Lung (tissue), 12 donors: ENCODE results near the gene PLPP7. TPM values are rescaled to one million over a fixed set of nuclear protein-coding genes. Genes with fewer than 3 reads are reported as not detected.
A peak's percentile ranks its signal among the peaks of the same experiment; 100 is the strongest.

ENCODE experiments used
- ATAC-seq: fragments of 200-7000 bp; cut with Tn5 transposase; one replicate; pipeline ENCODE4 v1.9.1; 2020; ENCODE audit warnings: moderate number of reproducible peaks; ENCODE audit not compliant: insufficient read depth, low FRiP score
- DNase-seq, 3 donors: peaks; one replicate each; pipeline ENCODE4 v3.0.0-alpha.2; 2013 to 2017
- H3K27ac ChIP-seq, 2 donors: one replicate each; pipeline ENCODE4 v1.5.1; 2013; ENCODE audit warnings: mild to moderate bottlenecking in 2 of 2, moderate library complexity in 2 of 2, control low read depth in 1 of 2, inconsistent platforms in 1 of 2, low read depth in 1 of 2, low read length in 1 of 2
- H3K27me3 ChIP-seq, 3 donors: one replicate each; pipeline ENCODE4 v1.5.1; 2013; ENCODE audit warnings: low read length in 2 of 3; ENCODE audit not compliant: control insufficient read depth in 3 of 3, insufficient read depth in 3 of 3
- H3K36me3 ChIP-seq, 4 donors: one replicate each; pipeline ENCODE4 v1.5.1; 2013; ENCODE audit warnings: low read length in 4 of 4, mild to moderate bottlenecking in 1 of 4, moderate library complexity in 1 of 4; ENCODE audit not compliant: control insufficient read depth in 4 of 4, insufficient read depth in 4 of 4
- H3K4me1 ChIP-seq, 5 donors: one replicate each; pipeline ENCODE4 v1.5.1; 2013; ENCODE audit warnings: low read length in 5 of 5, mild to moderate bottlenecking in 2 of 5, moderate library complexity in 1 of 5; ENCODE audit not compliant: control insufficient read depth in 5 of 5, insufficient read depth in 5 of 5
- H3K4me3 ChIP-seq: one replicate; pipeline ENCODE4 v1.5.1; 2013; ENCODE audit warnings: mild to moderate bottlenecking, control low read depth, moderate library complexity
- H3K9ac ChIP-seq, 2 donors: one replicate each; pipeline ENCODE4 v1.5.1; 2013; ENCODE audit warnings: low read length in 2 of 2, control low read depth in 1 of 2; ENCODE audit not compliant: insufficient read depth in 1 of 2
- H3K9me3 ChIP-seq, 4 donors: one replicate each; pipeline ENCODE4 v1.5.1; 2013; ENCODE audit warnings: low read length in 3 of 4, mild to moderate bottlenecking in 1 of 4, moderate library complexity in 1 of 4; ENCODE audit not compliant: control insufficient read depth in 4 of 4, insufficient read depth in 3 of 4
- WGBS, 2 donors: extraction: QIAGEN DNeasy Blood & Tissue Kit; methylation state at CpG; one replicate each; pipeline ENCODE4 v1.1.7; 2013; 5-methylcytosine and 5-hydroxymethylcytosine counted together
- polyA plus RNA-seq, 2 donors: library from polyadenylated mRNA; stranded (reverse); fragments of 200-250 nt; gene quantifications; one replicate each; pipeline ENCODE4 v1.2.1, GENCODE V29; 2013
- total RNA-seq, 2 donors: library from RNA; depleted of rRNA in 1 of 2; stranded (reverse); fragments of >200 nt in 1 of 2; gene quantifications; one replicate each; pipeline ENCODE4 v1.2.1, GENCODE V29; 2014 to 2021
- TF ChIP-seq, protein P1 (sequence below): IDR thresholded peaks from 2 replicates; pipeline ENCODE4 v1.5.1; 2012; ENCODE audit warnings: mild to moderate bottlenecking; ENCODE audit errors: control extremely low read depth, extremely low read depth
- donor health status: control.
- donor health status: control.
- donor health status: Bipolar disorder and iron deficiency.
- donor health status: healthy.
- donor health status: DM: yes; HTN: yes; CAD: no.

The PLPP7 gene
- total and polyA plus RNA-seq, 4 donors, result 0.79 to 1.8 (median 1.1) TPM

DNA sequence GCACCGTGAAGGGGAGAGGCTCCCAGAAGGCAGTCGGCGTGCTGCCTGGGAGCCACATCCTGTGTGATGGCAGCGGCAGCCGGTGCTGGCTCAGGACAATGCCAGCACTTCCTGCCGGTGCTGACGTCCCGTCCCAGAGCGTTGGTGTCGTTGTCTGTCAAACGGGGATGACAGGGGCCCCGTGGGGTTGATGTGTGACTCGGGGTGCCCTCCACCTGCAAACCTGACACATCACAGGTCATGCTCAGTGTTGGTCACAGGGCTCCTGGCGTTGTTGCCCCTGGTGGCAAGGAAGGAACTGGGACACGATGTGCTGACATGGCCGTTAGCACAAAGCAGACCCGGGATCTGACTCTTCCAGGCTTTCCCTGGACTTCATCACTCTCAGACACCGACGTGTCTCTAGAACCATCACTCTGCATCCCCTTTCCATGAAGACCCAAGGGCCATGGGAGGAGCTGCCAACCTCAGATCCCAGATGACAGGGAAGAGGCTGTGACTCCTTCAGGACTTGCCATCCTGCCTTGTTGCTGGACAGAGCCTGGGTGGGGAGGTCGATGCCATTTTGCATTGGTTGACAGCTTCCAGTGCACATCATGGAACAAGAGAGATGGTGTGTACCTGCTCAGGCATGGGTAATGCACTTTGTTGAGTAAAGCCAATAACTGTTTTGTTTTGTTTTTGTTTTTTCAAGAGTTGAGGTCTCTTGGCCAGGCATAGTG lies 21.5 kb downstream of the PLPP7 start:
- DNase-seq, result no peak
- 21 to 25% methylated on average over 20 of the region's 20 CpGs for WGBS, 2 donors
- H3K4me3 ChIP-seq, result no peak overlapping the region
- ATAC-seq, result no peak
- peaks cover 0 to 3% (median 0%) of the 10 kb centered on the region in 5 donors for H3K4me1 ChIP-seq
- no peaks in the 10 kb centered on the region for H3K27me3 ChIP-seq
- no peak overlapping the region for H3K9ac ChIP-seq
- H3K27ac ChIP-seq, result peak overlapping the region in 1 of 2 donors; percentile 55
- H3K36me3 ChIP-seq, result no peaks in the 10 kb centered on the region
- TF ChIP-seq, protein P1, sequence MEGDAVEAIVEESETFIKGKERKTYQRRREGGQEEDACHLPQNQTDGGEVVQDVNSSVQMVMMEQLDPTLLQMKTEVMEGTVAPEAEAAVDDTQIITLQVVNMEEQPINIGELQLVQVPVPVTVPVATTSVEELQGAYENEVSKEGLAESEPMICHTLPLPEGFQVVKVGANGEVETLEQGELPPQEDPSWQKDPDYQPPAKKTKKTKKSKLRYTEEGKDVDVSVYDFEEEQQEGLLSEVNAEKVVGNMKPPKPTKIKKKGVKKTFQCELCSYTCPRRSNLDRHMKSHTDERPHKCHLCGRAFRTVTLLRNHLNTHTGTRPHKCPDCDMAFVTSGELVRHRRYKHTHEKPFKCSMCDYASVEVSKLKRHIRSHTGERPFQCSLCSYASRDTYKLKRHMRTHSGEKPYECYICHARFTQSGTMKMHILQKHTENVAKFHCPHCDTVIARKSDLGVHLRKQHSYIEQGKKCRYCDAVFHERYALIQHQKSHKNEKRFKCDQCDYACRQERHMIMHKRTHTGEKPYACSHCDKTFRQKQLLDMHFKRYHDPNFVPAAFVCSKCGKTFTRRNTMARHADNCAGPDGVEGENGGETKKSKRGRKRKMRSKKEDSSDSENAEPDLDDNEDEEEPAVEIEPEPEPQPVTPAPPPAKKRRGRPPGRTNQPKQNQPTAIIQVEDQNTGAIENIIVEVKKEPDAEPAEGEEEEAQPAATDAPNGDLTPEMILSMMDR, result no peak
- no peaks in the 10 kb centered on the region for H3K9me3 ChIP-seq

DNA sequence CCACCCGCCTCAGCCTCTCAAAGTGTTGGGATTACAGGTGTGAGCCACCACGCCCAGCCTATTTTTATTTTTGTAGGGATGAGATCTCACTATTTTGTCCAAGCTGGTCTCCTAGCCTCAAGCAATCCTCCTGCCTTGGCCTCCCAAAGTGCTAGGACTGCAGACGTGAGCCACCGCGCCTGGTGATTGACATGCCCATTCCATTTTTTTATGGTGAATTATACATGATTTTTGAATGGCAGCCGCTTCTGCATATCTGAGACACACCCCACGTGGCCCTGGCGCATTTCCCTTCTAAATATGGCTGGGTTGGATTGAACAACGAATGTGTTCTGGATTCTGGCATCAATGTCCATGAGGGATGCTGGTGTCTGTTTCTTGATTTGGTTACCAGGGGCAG lies 22.7 kb downstream of the PLPP7 start:
- H3K9ac ChIP-seq, result no peak overlapping the region
- DNase-seq (no peak), ATAC-seq (no peak)
- no peak overlapping the region for H3K4me3 ChIP-seq
- no peaks in the 10 kb centered on the region for H3K36me3 ChIP-seq
- no peaks in the 10 kb centered on the region for H3K9me3 ChIP-seq
- TF ChIP-seq, protein P1, result no peak
- H3K27ac ChIP-seq, result no peak overlapping the region
- H3K4me1 ChIP-seq, result peaks cover 0 to 3% (median 0%) of the 10 kb centered on the region in 5 donors
- 88 to 95% methylated on average over 9 of the region's 9 CpGs for WGBS, 2 donors
- no peaks in the 10 kb centered on the region for H3K27me3 ChIP-seq

DNA sequence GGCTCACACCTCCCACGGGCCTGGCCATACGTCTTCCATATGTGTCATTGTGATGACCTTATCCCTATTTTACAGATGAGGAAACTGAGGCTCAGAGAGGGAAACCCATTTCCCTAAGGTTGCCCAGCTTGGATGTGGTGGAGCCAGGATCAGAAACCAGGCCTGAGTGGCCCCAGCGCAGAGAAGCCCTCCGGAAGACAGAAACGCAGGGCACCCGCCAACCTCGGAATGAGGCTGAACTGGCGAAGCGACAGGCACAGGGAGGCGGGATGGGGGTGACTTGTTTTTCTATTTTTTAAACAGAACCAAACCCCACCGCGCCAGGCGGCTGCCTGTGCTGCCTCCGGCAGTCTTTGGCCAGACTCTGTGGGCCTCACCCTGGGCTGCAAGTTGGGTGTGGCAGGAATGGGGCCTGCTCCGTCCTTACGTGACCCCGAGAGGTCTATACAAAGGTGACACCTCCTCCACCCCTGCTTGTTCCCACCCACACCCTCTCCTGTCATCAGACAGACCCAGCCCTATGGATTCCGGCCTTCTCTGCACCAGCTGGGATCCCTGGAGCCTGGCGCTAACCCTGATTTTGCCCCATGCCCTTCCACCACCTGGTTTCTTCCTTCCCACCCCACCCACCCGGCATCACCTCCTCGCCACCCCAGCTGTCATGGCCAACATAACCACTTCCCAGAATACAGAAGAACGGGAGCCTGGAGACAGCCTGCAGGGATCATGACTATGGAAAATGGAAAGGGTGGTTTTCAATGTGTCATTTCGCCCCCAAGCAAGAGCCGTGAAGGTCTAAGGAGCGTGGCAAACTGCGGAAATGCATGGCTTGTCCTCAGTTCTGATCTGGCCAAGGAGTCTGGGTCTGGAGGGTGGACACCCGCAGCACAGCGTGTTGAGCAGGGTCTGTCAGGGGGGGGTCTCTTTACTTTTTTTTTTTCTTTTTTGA lies 23.6 kb downstream of the PLPP7 start:
- H3K9me3 ChIP-seq, result no peaks in the 10 kb centered on the region
- peaks cover 0 to 9% (median 0%) of the 10 kb centered on the region in 5 donors for H3K4me1 ChIP-seq
- H3K9ac ChIP-seq, result no peak overlapping the region
- 92 to 94% methylated on average over 28 of the region's 28 CpGs for WGBS, 2 donors
- H3K27me3 ChIP-seq, result no peaks in the 10 kb centered on the region
- H3K27ac ChIP-seq, result no peak overlapping the region
- TF ChIP-seq, protein P1, result no peak
- DNase-seq (no peak), ATAC-seq (no peak)
- H3K36me3 ChIP-seq, result no peaks in the 10 kb centered on the region
- H3K4me3 ChIP-seq, result no peak overlapping the region
